ENCODE data around the gene PTPRG. TPM values are rescaled to one million over a fixed set of nuclear protein-coding genes. Genes with fewer than 3 reads are reported as not detected.

The PTPRG gene
- total RNA-seq, 3 donors from 2014 or later (not counting 1 experiment from before 2014, with no cell fraction given) = 1.0 to 2.9 (median 2.5) TPM

DNA sequence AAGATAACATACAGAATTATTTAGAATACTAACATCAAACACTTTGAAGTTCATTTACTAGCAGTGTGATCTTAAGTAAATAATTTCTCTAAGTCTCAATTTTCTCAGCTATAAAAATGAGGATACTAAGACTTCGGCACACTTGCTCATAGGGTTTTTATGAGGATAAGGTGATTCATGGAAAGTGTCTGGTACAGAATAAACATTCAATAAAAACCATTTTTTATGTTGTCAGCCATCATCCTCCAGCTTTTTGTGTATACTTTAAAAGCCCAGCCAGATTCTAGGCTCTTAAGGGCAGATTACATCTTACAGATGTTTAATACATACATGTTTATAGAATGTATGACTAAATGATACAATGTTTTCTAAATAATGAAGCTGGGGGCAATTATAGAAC is 755.2 kb downstream of the PTPRG start:
- no peak for ATAC-seq
- H3K27ac Mint-ChIP-seq = no peak overlapping the region
- peaks cover 19% of the 10 kb centered on the region for H3K36me3 Mint-ChIP-seq
- H3K27me3 ChIP-seq (ENCODE audit: control insufficient read depth, insufficient read depth, low read length) = peaks cover 2% of the 10 kb centered on the region
- DNase-seq = no peak
- H3K4me3 ChIP-seq (ENCODE audit: low read length) = no peak overlapping the region
- no CpG with 5 or more reads among the region's 1 CpG for WGBS (ENCODE audit: insufficient coverage)
- H3K9me3 ChIP-seq (ENCODE audit: control insufficient read depth, insufficient read depth, low read length) = peaks cover 12% of the 10 kb centered on the region
- H3K36me3 ChIP-seq (ENCODE audit: control insufficient read depth, insufficient read depth, low read length) = no peaks in the 10 kb centered on the region
- peaks cover 13 to 20% of the 10 kb centered on the region in 2 donors for H3K9me3 Mint-ChIP-seq
- intact Hi-C loops (cut with micrococcal nuclease) = no loop called here
- peaks cover 9 to 11% of the 10 kb centered on the region in 2 donors for H3K4me1 Mint-ChIP-seq
- no peak overlapping the region for H3K4me3 Mint-ChIP-seq
- no peak overlapping the region for H3K27ac ChIP-seq (ENCODE audit: low read length)
- H3K27me3 Mint-ChIP-seq (ENCODE audit: low read depth in 2 of 2) = peaks cover 0 to 4% of the 10 kb centered on the region in 2 donors
- TF ChIP-seq, protein P1, sequence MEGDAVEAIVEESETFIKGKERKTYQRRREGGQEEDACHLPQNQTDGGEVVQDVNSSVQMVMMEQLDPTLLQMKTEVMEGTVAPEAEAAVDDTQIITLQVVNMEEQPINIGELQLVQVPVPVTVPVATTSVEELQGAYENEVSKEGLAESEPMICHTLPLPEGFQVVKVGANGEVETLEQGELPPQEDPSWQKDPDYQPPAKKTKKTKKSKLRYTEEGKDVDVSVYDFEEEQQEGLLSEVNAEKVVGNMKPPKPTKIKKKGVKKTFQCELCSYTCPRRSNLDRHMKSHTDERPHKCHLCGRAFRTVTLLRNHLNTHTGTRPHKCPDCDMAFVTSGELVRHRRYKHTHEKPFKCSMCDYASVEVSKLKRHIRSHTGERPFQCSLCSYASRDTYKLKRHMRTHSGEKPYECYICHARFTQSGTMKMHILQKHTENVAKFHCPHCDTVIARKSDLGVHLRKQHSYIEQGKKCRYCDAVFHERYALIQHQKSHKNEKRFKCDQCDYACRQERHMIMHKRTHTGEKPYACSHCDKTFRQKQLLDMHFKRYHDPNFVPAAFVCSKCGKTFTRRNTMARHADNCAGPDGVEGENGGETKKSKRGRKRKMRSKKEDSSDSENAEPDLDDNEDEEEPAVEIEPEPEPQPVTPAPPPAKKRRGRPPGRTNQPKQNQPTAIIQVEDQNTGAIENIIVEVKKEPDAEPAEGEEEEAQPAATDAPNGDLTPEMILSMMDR (IDR thresholded peaks at IDR 0.05) = no peak
- H3K4me1 ChIP-seq (ENCODE audit: control insufficient read depth, insufficient read depth, low read length) = peaks cover 11% of the 10 kb centered on the region

DNA sequence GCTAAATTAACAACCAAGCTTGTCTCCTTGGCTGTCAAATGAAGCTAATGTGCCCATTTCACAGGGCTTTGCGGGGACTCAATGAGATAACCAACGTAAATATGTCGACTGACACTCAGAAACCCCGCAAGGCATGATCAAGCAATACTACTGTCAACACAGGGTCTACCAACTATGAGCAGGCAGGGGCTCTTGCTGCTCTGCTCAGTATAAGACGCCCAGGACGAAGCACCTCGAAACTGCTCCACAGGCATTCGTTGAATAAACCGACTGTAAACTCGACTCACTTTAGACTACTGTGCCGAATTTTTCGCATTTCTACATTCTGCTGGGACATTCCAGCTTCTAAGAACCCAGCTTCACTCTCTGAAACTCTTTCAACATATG is 757.0 kb downstream of the PTPRG start:
- 43% methylated on average over 12 of the region's 12 CpGs for WGBS (ENCODE audit: insufficient coverage)
- H3K4me3 ChIP-seq (ENCODE audit: low read length) = no peak overlapping the region
- DNase-seq (no peak), ATAC-seq (no peak)
- H3K36me3 ChIP-seq (ENCODE audit: control insufficient read depth, insufficient read depth, low read length) = no peaks in the 10 kb centered on the region
- peaks cover 19% of the 10 kb centered on the region for H3K36me3 Mint-ChIP-seq
- peaks cover 13 to 20% of the 10 kb centered on the region in 2 donors for H3K9me3 Mint-ChIP-seq
- H3K27ac Mint-ChIP-seq = peak overlapping the region in 1 of 2 donors; percentile 85
- H3K27me3 Mint-ChIP-seq (ENCODE audit: low read depth in 2 of 2) = peaks cover 0 to 4% of the 10 kb centered on the region in 2 donors
- peaks cover 2% of the 10 kb centered on the region for H3K27me3 ChIP-seq (ENCODE audit: control insufficient read depth, insufficient read depth, low read length)
- H3K4me1 Mint-ChIP-seq = peaks cover 9 to 11% of the 10 kb centered on the region in 2 donors
- TF ChIP-seq, protein P1 (IDR thresholded peaks at IDR 0.05) = no peak
- H3K4me1 ChIP-seq (ENCODE audit: control insufficient read depth, insufficient read depth, low read length) = peaks cover 11% of the 10 kb centered on the region
- H3K27ac ChIP-seq (ENCODE audit: low read length) = no peak overlapping the region
- intact Hi-C loops (cut with micrococcal nuclease) = no loop called here
- peak overlapping the region; percentile 90 for H3K4me3 Mint-ChIP-seq
- peaks cover 12% of the 10 kb centered on the region for H3K9me3 ChIP-seq (ENCODE audit: control insufficient read depth, insufficient read depth, low read length)

DNA sequence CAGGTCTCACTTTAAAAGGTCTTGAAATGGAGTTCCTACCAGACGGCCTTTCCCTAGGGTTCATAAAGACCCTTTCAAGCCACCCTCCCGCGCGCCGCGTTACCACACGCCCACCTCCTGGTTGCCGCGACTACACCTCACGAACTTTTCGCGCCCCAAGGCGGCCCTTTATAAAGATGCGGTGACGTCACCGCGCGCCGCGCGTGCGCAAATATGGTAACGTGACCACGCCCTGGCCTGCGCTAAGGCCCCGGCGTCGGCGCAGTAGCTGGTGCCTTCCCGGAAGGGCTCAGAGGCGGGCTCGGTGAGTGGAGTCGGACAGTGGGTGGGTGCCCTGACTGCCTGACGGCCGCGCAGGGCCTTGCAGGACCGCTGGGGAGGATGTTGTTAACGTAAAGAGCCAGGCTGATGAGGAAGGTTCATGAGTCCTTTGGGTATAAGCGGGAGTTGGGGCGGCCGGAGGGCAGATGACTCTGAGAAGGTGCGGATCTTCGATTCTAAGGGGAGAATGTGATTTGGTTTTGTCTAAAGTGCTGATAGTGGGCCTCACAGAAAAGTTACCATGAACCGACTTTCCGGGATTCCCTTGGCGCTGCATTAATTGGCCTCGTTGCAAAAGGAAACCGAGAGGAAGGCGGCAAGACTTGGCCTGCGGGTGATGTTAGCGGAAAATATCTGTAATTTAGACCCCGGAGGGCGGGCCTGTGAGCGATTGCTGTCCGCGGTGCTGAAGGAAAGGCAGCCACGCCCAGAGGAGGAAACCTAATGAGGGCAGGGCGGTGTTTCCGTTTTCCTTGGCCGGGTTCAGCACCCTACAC is 757.6 kb downstream of the PTPRG start:
- DNase-seq = peak; percentile 22 to 70
- Histone ChIP-seq H3K4me1 (ENCODE audit: control insufficient read depth, insufficient read depth, low read length) (peaks cover 11% of the 10 kb centered on the region), H3K27me3 (ENCODE audit: control insufficient read depth, insufficient read depth, low read length) (peaks cover 2% of the 10 kb centered on the region), H3K4me3 (ENCODE audit: low read length) (peak overlapping the region; percentile 21), H3K36me3 (ENCODE audit: control insufficient read depth, insufficient read depth, low read length) (no peaks in the 10 kb centered on the region), H3K27ac (ENCODE audit: low read length) (no peak overlapping the region), H3K9me3 (ENCODE audit: control insufficient read depth, insufficient read depth, low read length) (peaks cover 12% of the 10 kb centered on the region)
- peaks cover 13 to 20% of the 10 kb centered on the region in 2 donors for H3K9me3 Mint-ChIP-seq
- TF ChIP-seq, protein P1 (IDR thresholded peaks at IDR 0.05) = no peak
- H3K4me1 Mint-ChIP-seq = peaks cover 9 to 11% of the 10 kb centered on the region in 2 donors
- peaks cover 19% of the 10 kb centered on the region for H3K36me3 Mint-ChIP-seq
- peak; percentile 83 to 92 (median 89) for ATAC-seq
- peaks cover 0 to 4% of the 10 kb centered on the region in 2 donors for H3K27me3 Mint-ChIP-seq (ENCODE audit: low read depth in 2 of 2)
- intact Hi-C loops (cut with micrococcal nuclease) = no loop called here
- H3K27ac Mint-ChIP-seq = peak overlapping the region; percentile 50 to 85
- WGBS (ENCODE audit: insufficient coverage) = 5% methylated on average over 60 of the region's 60 CpGs
- H3K4me3 Mint-ChIP-seq = peak overlapping the region; percentile 90

Measured in natural killer cell (primary cell).